GM18511 (cell line): ENCODE data around the gene LASP1.
"Not testable (repeated sequence)": the region's sequence is repeated elsewhere in the genome, so short reads cannot be mapped to it uniquely, and the experiment has no call there.

Source experiments
- ATAC-seq: cut with Tn5 transposase; IDR thresholded peaks from one replicate; pipeline ENCODE4 v1.9.1; 2021; ENCODE audit warnings: mild to moderate bottlenecking, moderate library complexity; ENCODE audit not compliant: unreplicated experiment

The LASP1 gene

GRCh38 chr17:38925263-38925995, 55.6 kb downstream of the LASP1 start, which contains the start of gene LASP1NB:
TSS of gene LASP1NB (plus strand) at chr17:38925614.
- no peak for ATAC-seq

GRCh38 chr17:38926293-38927070, 56.6 kb downstream of the LASP1 start:
- no peak for ATAC-seq

- ATAC-seq: not testable (repeated sequence)
Observed at GRCh38 chr17:38930782-38931181, 60.9 kb downstream of the LASP1 start.

- ATAC-seq: not testable (repeated sequence)
Observed at GRCh38 chr17:38933962-38934361, 64.1 kb downstream of the LASP1 start.

GRCh38 chr17:38939987-38940386, 70.1 kb downstream of the LASP1 start:
- ATAC-seq: no peak

- no peak for ATAC-seq
Observed at GRCh38 chr17:38940404-38940803, 70.5 kb downstream of the LASP1 start.

- ATAC-seq: no peak
Observed at GRCh38 chr17:38942696-38943334, 73.0 kb downstream of the LASP1 start.

GRCh38 chr17:38943607-38944006, 73.7 kb downstream of the LASP1 start:
- ATAC-seq: no peak

GRCh38 chr17:38947189-38947588, 77.3 kb downstream of the LASP1 start:
- ATAC-seq: no peak

- ATAC-seq: not testable (repeated sequence)
Observed at GRCh38 chr17:38953800-38954199, 83.9 kb downstream of the LASP1 start.

GRCh38 chr17:38958326-38958725, 88.5 kb downstream of the LASP1 start:
- no peak for ATAC-seq

GRCh38 chr17:38958756-38959155, 88.9 kb downstream of the LASP1 start:
- ATAC-seq: no peak

- ATAC-seq: no peak
Observed at GRCh38 chr17:38959508-38959907, 89.7 kb downstream of the LASP1 start.

GRCh38 chr17:38960402-38960801, 90.5 kb downstream of the LASP1 start:
- ATAC-seq: no peak

GRCh38 chr17:38961413-38961812, 91.6 kb downstream of the LASP1 start:
- no peak for ATAC-seq

- peak; percentile 51 for ATAC-seq
Observed at GRCh38 chr17:38967290-38967738, 97.5 kb downstream of the LASP1 start, which contains the start of gene FBXO47. TSS of gene FBXO47 (minus strand) at chr17:38967403. CDS start at chr17:38963025, 4,378 bp downstream.

- no peak for ATAC-seq
Observed at GRCh38 chr17:38969281-38969680, 99.4 kb downstream of the LASP1 start.

GRCh38 chr17:38970128-38970527, 100.3 kb downstream of the LASP1 start:
- no peak for ATAC-seq

- ATAC-seq: no peak
Observed at GRCh38 chr17:38970804-38971203, 100.9 kb downstream of the LASP1 start.
